Endothelial cell of umbilical vein (primary cell): ENCODE results near the gene OR13J1.

Source experiments
- EZH2 ChIP-seq: IDR thresholded peaks from 2 replicates; pipeline ENCODE4 v1.6.1; 2012; ENCODE audit warnings: borderline replicate concordance, low read depth, mild to moderate bottlenecking, moderate library complexity, low read length, inconsistent platforms; ENCODE audit not compliant: severe bottlenecking
- FOS ChIP-seq: IDR thresholded peaks from 2 replicates; pipeline ENCODE4 v1.6.1; 2011; ENCODE audit warnings: mild to moderate bottlenecking, low read length, moderate library complexity, borderline replicate concordance; ENCODE audit not compliant: insufficient read depth
- JUN ChIP-seq: IDR thresholded peaks from 2 replicates; pipeline ENCODE4 v1.6.1; 2011; ENCODE audit warnings: borderline replicate concordance, low read depth; ENCODE audit not compliant: insufficient read length, insufficient read depth
- MAX ChIP-seq: IDR thresholded peaks from 2 replicates; pipeline ENCODE4 v1.6.1; 2011; ENCODE audit not compliant: insufficient read depth, insufficient read length
- MYC ChIP-seq: IDR thresholded peaks from one replicate; pipeline ENCODE4 v1.6.1; 2011; ENCODE audit warnings: mild to moderate bottlenecking, low read depth, low read length
- POLR2A ChIP-seq: IDR thresholded peaks from 2 replicates; pipeline ENCODE4 v1.6.1; 2012; ENCODE audit warnings: low read depth, mild to moderate bottlenecking, control low read depth, low read length
- TF ChIP-seq, protein P1 (sequence below), 2 donors: IDR thresholded peaks; 1 replicate in 1 of 2; 2 replicates in 1 of 2; pipeline ENCODE4 v1.5.1; 2011; ENCODE audit warnings: low read length in 2 of 2, mild to moderate bottlenecking in 2 of 2, moderate library complexity in 2 of 2, control low read depth in 1 of 2, inconsistent platforms in 1 of 2, low read depth in 1 of 2; ENCODE audit not compliant: insufficient read depth in 1 of 2; ENCODE audit errors: extremely low read depth in 1 of 2

- TF ChIP-seq EZH2 (no peak), JUN (no peak), POLR2A (no peak), FOS (no peak), MYC (no peak), MAX (no peak)
- TF ChIP-seq, protein P1, sequence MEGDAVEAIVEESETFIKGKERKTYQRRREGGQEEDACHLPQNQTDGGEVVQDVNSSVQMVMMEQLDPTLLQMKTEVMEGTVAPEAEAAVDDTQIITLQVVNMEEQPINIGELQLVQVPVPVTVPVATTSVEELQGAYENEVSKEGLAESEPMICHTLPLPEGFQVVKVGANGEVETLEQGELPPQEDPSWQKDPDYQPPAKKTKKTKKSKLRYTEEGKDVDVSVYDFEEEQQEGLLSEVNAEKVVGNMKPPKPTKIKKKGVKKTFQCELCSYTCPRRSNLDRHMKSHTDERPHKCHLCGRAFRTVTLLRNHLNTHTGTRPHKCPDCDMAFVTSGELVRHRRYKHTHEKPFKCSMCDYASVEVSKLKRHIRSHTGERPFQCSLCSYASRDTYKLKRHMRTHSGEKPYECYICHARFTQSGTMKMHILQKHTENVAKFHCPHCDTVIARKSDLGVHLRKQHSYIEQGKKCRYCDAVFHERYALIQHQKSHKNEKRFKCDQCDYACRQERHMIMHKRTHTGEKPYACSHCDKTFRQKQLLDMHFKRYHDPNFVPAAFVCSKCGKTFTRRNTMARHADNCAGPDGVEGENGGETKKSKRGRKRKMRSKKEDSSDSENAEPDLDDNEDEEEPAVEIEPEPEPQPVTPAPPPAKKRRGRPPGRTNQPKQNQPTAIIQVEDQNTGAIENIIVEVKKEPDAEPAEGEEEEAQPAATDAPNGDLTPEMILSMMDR (IDR thresholded peaks at IDR 0.05; ENCODE audit: extremely low read depth in 1 of 2, insufficient read depth in 1 of 2, low read depth in 1 of 2, low read length in 2 of 2) = no peak
Observed at GRCh38 chr9:35859310-35859989, 10.8 kb downstream of the OR13J1 start.
